ENCODE data around the gene RAB34.
A peak's percentile ranks its signal among the peaks of the same experiment; 100 is the strongest.

Gene RAB34

GRCh38 chr17:28704219-28704858 is 13.3 kb downstream of the RAB34 start:
- peaks cover 34% of the 10 kb centered on the region; the same call in 1 of the 2 replicates for H3K36me3 ChIP-seq (ENCODE audit: insufficient read depth, low read length)
- TF ChIP-seq FOXP2 (optimal IDR thresholded peaks at IDR 0.05; ENCODE audit: control extremely low read depth, extremely low read length, insufficient read depth) = no peak
- TF ChIP-seq POLR2AphosphoS5 (IDR thresholded peaks at IDR 0.05; ENCODE audit: borderline replicate concordance, low read depth, low read length) = 0 out of 2 replicates have a peak, but pooled peaks have one; percentile 28
- no peak overlapping the region for H3K27ac ChIP-seq
- H3K4me3 ChIP-seq = no peak overlapping the region
- H3K9me3 ChIP-seq (ENCODE audit: low read depth, low read length) = no peaks in the 10 kb centered on the region
- H3K9ac ChIP-seq (ENCODE audit: insufficient read length) = no peak overlapping the region
- DNase-seq (ENCODE audit: low read depth, low spot score) = no peak

GRCh38 chr17:28703552-28704218 is 14.0 kb downstream of the RAB34 start:
- TF ChIP-seq EZH2 (IDR thresholded peaks at IDR 0.05) (no peak), POLR2AphosphoS5 (IDR thresholded peaks at IDR 0.05; ENCODE audit: borderline replicate concordance, low read depth, low read length) (no peak), FOXP2 (optimal IDR thresholded peaks at IDR 0.05; ENCODE audit: control extremely low read depth, extremely low read length, insufficient read depth) (no peak)
- Histone ChIP-seq H3K27ac (no peak overlapping the region), H3K9ac (ENCODE audit: insufficient read length) (no peak overlapping the region), H3K4me3 (no peak overlapping the region), H3K36me3 (ENCODE audit: insufficient read depth, low read length) (peaks cover 40% of the 10 kb centered on the region; the same call in 1 of the 2 replicates), H3K9me3 (ENCODE audit: low read depth, low read length) (no peaks in the 10 kb centered on the region)
- no peak for DNase-seq (ENCODE audit: low read depth, low spot score)

- Histone ChIP-seq H3K27ac (no peak overlapping the region), H3K4me3 (no peak overlapping the region), H3K9ac (ENCODE audit: insufficient read length) (no peak overlapping the region), H3K36me3 (ENCODE audit: insufficient read depth, low read length) (peaks cover 50% of the 10 kb centered on the region; the same call in 1 of the 2 replicates), H3K9me3 (ENCODE audit: low read depth, low read length) (no peaks in the 10 kb centered on the region)
- DNase-seq (ENCODE audit: low read depth, low spot score) = no peak
- TF ChIP-seq POLR2AphosphoS5 (IDR thresholded peaks at IDR 0.05; ENCODE audit: borderline replicate concordance, low read depth, low read length) (no peak), FOXP2 (optimal IDR thresholded peaks at IDR 0.05; ENCODE audit: control extremely low read depth, extremely low read length, insufficient read depth) (no peak), EZH2 (IDR thresholded peaks at IDR 0.05) (no peak)
These were observed 14.9 kb downstream of the RAB34 start for GRCh38 chr17:28702752-28703150.

- TF ChIP-seq EZH2 (IDR thresholded peaks at IDR 0.05) (no peak), FOXP2 (optimal IDR thresholded peaks at IDR 0.05; ENCODE audit: control extremely low read depth, extremely low read length, insufficient read depth) (no peak), POLR2AphosphoS5 (IDR thresholded peaks at IDR 0.05; ENCODE audit: borderline replicate concordance, low read depth, low read length) (no peak)
- H3K36me3 ChIP-seq (ENCODE audit: insufficient read depth, low read length) = peaks cover 55% of the 10 kb centered on the region
- H3K9ac ChIP-seq (ENCODE audit: insufficient read length) = no peak overlapping the region
These were observed 15.5 kb downstream of the RAB34 start for GRCh38 chr17:28702026-28702751.

GRCh38 chr17:28700830-28701492 is 16.7 kb downstream of the RAB34 start:
- peaks cover 68% of the 10 kb centered on the region for H3K36me3 ChIP-seq (ENCODE audit: insufficient read depth, low read length)
- no peak for TF ChIP-seq FOXP2 (optimal IDR thresholded peaks at IDR 0.05; ENCODE audit: control extremely low read depth, extremely low read length, insufficient read depth)
- TF ChIP-seq EZH2 (IDR thresholded peaks at IDR 0.05) = no peak
- TF ChIP-seq POLR2AphosphoS5 (IDR thresholded peaks at IDR 0.05; ENCODE audit: borderline replicate concordance, low read depth, low read length) = no peak
- no peak overlapping the region for H3K4me3 ChIP-seq
- DNase-seq (ENCODE audit: low read depth, low spot score) = no peak
- no peaks in the 10 kb centered on the region for H3K9me3 ChIP-seq (ENCODE audit: low read depth, low read length)
- no peak overlapping the region for H3K9ac ChIP-seq (ENCODE audit: insufficient read length)
- H3K27ac ChIP-seq = no peak overlapping the region

More at GRCh38 chr17:28702026-28702751, 15.5 kb downstream of the RAB34 start:
- Histone ChIP-seq H3K9me3 (ENCODE audit: low read depth, low read length) (no peaks in the 10 kb centered on the region), H3K4me3 (no peak overlapping the region), H3K27ac (no peak overlapping the region)
- DNase-seq (ENCODE audit: low read depth, low spot score) = no peak

- Histone ChIP-seq H3K9me3 (ENCODE audit: low read depth, low read length) (no peaks in the 10 kb centered on the region), H3K27ac (no peak overlapping the region), H3K9ac (ENCODE audit: insufficient read length) (no peak overlapping the region), H3K36me3 (ENCODE audit: insufficient read depth, low read length) (peaks cover 74% of the 10 kb centered on the region), H3K4me3 (no peak overlapping the region)
- TF ChIP-seq POLR2AphosphoS5 (IDR thresholded peaks at IDR 0.05; ENCODE audit: borderline replicate concordance, low read depth, low read length) = no peak
- no peak for TF ChIP-seq EZH2 (IDR thresholded peaks at IDR 0.05)
- no peak for TF ChIP-seq FOXP2 (optimal IDR thresholded peaks at IDR 0.05; ENCODE audit: control extremely low read depth, extremely low read length, insufficient read depth)
- DNase-seq (ENCODE audit: low read depth, low spot score) = no peak
These were observed 17.4 kb downstream of the RAB34 start for GRCh38 chr17:28700278-28700677.

GRCh38 chr17:28698253-28698941 is 19.3 kb downstream of the RAB34 start:
- no peak overlapping the region for H3K27ac ChIP-seq
- H3K4me3 ChIP-seq = no peak overlapping the region
- no peak overlapping the region for H3K9ac ChIP-seq (ENCODE audit: insufficient read length)
- no peaks in the 10 kb centered on the region for H3K9me3 ChIP-seq (ENCODE audit: low read depth, low read length)
- DNase-seq (ENCODE audit: low read depth, low spot score) = no peak
- peaks cover 93% of the 10 kb centered on the region for H3K36me3 ChIP-seq (ENCODE audit: insufficient read depth, low read length)
- TF ChIP-seq EZH2 (IDR thresholded peaks at IDR 0.05) (no peak), FOXP2 (optimal IDR thresholded peaks at IDR 0.05; ENCODE audit: control extremely low read depth, extremely low read length, insufficient read depth) (no peak), POLR2AphosphoS5 (IDR thresholded peaks at IDR 0.05; ENCODE audit: borderline replicate concordance, low read depth, low read length) (no peak)

All from SK-N-MC (cell line).